ENCODE results near the gene SLC7A10.
A peak's percentile ranks its signal among the peaks of the same experiment; 100 is the strongest.

The SLC7A10 gene

GRCh38 chr19:33246709-33247440, 21.2 kb upstream of the SLC7A10 start:
- no peak for TF ChIP-seq CTCF (IDR thresholded peaks at IDR 0.05; ENCODE audit: borderline replicate concordance, control extremely low read depth, extremely low read depth, insufficient read depth, missing control alignments)
- in situ Hi-C loops (cut with MboI; ENCODE audit: low sequenced_read_pairs, unreplicated experiment): loop anchor here (25.0 kb wide), 1 partner anchor 515 kb away; no protein-coding TSS in a partner anchor
- DNase-seq (ENCODE audit: low spot score): no peak

GRCh38 chr19:33245948-33246708, 20.5 kb upstream of the SLC7A10 start:
- DNase-seq (ENCODE audit: low spot score): no peak
- in situ Hi-C loops (cut with MboI; ENCODE audit: low sequenced_read_pairs, unreplicated experiment): loop anchor here (25.0 kb wide), 1 partner anchor 516 kb away; no protein-coding TSS in a partner anchor

GRCh38 chr19:33242911-33243310, 17.3 kb upstream of the SLC7A10 start:
- no peak for TF ChIP-seq CTCF (IDR thresholded peaks at IDR 0.05; ENCODE audit: borderline replicate concordance, control extremely low read depth, extremely low read depth, insufficient read depth, missing control alignments)
- no peak for DNase-seq (ENCODE audit: low spot score)
- in situ Hi-C loops (cut with MboI; ENCODE audit: low sequenced_read_pairs, unreplicated experiment): loop anchor here (25.0 kb wide), 1 partner anchor 519 kb away; no protein-coding TSS in a partner anchor

More at GRCh38 chr19:33245948-33246708, 20.5 kb upstream of the SLC7A10 start:
- no peak for TF ChIP-seq CTCF (IDR thresholded peaks at IDR 0.05; ENCODE audit: borderline replicate concordance, control extremely low read depth, extremely low read depth, insufficient read depth, missing control alignments)

- in situ Hi-C loops (cut with MboI; ENCODE audit: low sequenced_read_pairs, unreplicated experiment): loop anchor here (25.0 kb wide), 1 partner anchor 520 kb away; no protein-coding TSS in a partner anchor
Observed at GRCh38 chr19:33242131-33242530, 16.5 kb upstream of the SLC7A10 start.

GRCh38 chr19:33241530-33242101, 16.0 kb upstream of the SLC7A10 start:
- DNase-seq (ENCODE audit: low spot score): peak; percentile 68
- in situ Hi-C loops (cut with MboI; ENCODE audit: low sequenced_read_pairs, unreplicated experiment): loop anchor here (25.0 kb wide), 1 partner anchor 521 kb away; no protein-coding TSS in a partner anchor
- peak; percentile 45 for TF ChIP-seq CTCF (IDR thresholded peaks at IDR 0.05; ENCODE audit: borderline replicate concordance, control extremely low read depth, extremely low read depth, insufficient read depth, missing control alignments)

More at GRCh38 chr19:33242131-33242530, 16.5 kb upstream of the SLC7A10 start:
- no peak for DNase-seq (ENCODE audit: low spot score)
- TF ChIP-seq CTCF (IDR thresholded peaks at IDR 0.05; ENCODE audit: borderline replicate concordance, control extremely low read depth, extremely low read depth, insufficient read depth, missing control alignments): no peak

- TF ChIP-seq CTCF (IDR thresholded peaks at IDR 0.05; ENCODE audit: borderline replicate concordance, control extremely low read depth, extremely low read depth, insufficient read depth, missing control alignments): no peak
- in situ Hi-C loops (cut with MboI; ENCODE audit: low sequenced_read_pairs, unreplicated experiment): loop anchor here (25.0 kb wide), 1 partner anchor 521 kb away; no protein-coding TSS in a partner anchor
- no peak for DNase-seq (ENCODE audit: low spot score)
Observed at GRCh38 chr19:33241091-33241529, 15.5 kb upstream of the SLC7A10 start.
